IMR-90 (cell line): ENCODE data around the gene BLOC1S5. TPM values are rescaled to one million over a fixed set of nuclear protein-coding genes. Genes with fewer than 3 reads are reported as not detected.
"Not testable (repeated sequence)": the region's sequence is repeated elsewhere in the genome, so short reads cannot be mapped to it uniquely, and the experiment has no call there.

Experiments
- ATAC-seq: fragments of 200-7000 bp; cut with Tn5 transposase; 2 replicates; pipeline ENCODE4 v1.9.1; 2020; ENCODE audit warnings: low read depth, mild to moderate bottlenecking, moderate library complexity
- BruUV-seq: library from RNA; stranded (reverse); fragments of 400-500 nt; replicated peaks from 2 replicates; lab custom pipeline; 2021; lab: Mats Ljungman, UMichigan
- CTCF ChIA-PET: fragments of 300-600 bp; formaldehyde crosslinking; extraction: SDS; loops from one replicate; lab custom pipeline; 2021; ENCODE audit warnings: antibody characterized with exemption; lab: Yijun Ruan, JAX
- POLR2A ChIA-PET: fragments of 300-600 bp; sonication (Branson Sonifier 250); formaldehyde crosslinking; loops from one replicate; lab custom pipeline; 2022; ENCODE audit warnings: antibody characterized with exemption; ENCODE audit not compliant: unreplicated experiment; lab: Charles Lee
- DNase-seq: peaks from one replicate; pipeline ENCODE4 v3.0.0; 2013
- H2AFZ ChIP-seq: replicated peaks from 2 replicates; pipeline ENCODE3; 2013; ENCODE audit warnings: low read length, mild to moderate bottlenecking; ENCODE audit not compliant: poor library complexity
- H2AK5ac ChIP-seq: 2 replicates; pipeline ENCODE4 v1.6.1; 2013; ENCODE audit warnings: low read depth, low read length, inconsistent platforms
- H2AK9ac ChIP-seq: replicated peaks from 2 replicates; pipeline ENCODE3; 2013; ENCODE audit warnings: mild to moderate bottlenecking, low read depth, low read length, moderate library complexity; ENCODE audit not compliant: poor library complexity
- H2BK120ac ChIP-seq: 2 replicates; pipeline ENCODE4 v1.6.1; 2013; ENCODE audit warnings: low read depth, low read length, inconsistent platforms
- H2BK15ac ChIP-seq: 3 replicates; pipeline ENCODE4 v1.6.1; 2013; ENCODE audit warnings: low read depth, low read length, inconsistent platforms
- H2BK20ac ChIP-seq: 2 replicates; pipeline ENCODE4 v1.6.1; 2013; ENCODE audit warnings: low read depth, mild to moderate bottlenecking, inconsistent platforms, low read length, moderate library complexity
- H2BK5ac ChIP-seq: 2 replicates; pipeline ENCODE4 v1.6.1; 2013; ENCODE audit warnings: mild to moderate bottlenecking, low read depth, low read length, inconsistent platforms; ENCODE audit not compliant: poor library complexity, severe bottlenecking
- H3K14ac ChIP-seq: replicated peaks from 2 replicates; pipeline ENCODE4 v1.6.1; 2013; ENCODE audit warnings: low read depth, low read length, inconsistent platforms
- H3K18ac ChIP-seq: 2 replicates; pipeline ENCODE4 v1.6.1; 2013; ENCODE audit warnings: low read depth, low read length, control low read depth
- H3K23ac ChIP-seq: 2 replicates; pipeline ENCODE4 v1.6.1; 2013; ENCODE audit warnings: low read depth, low read length, inconsistent platforms
- H3K27ac ChIP-seq: 2 replicates; pipeline ENCODE4 v1.5.1; 2013; ENCODE audit warnings: mild to moderate bottlenecking, control low read depth, low read length; ENCODE audit not compliant: insufficient read depth
- H3K27me3 ChIP-seq: 2 replicates; pipeline ENCODE4 v1.6.1; 2013; ENCODE audit warnings: low read length; ENCODE audit not compliant: control insufficient read depth, insufficient read depth
- H3K36me3 ChIP-seq: 2 replicates; pipeline ENCODE4 v1.6.1; 2013; ENCODE audit warnings: low read length, mixed read lengths; ENCODE audit not compliant: control insufficient read depth, insufficient read depth
- H3K4ac ChIP-seq: 2 replicates; pipeline ENCODE4 v1.6.1; 2013; ENCODE audit warnings: low read depth, low read length, inconsistent platforms
- H3K4me1 ChIP-seq: 2 replicates; pipeline ENCODE4 v1.6.1; 2013; ENCODE audit warnings: low read length, mixed read lengths; ENCODE audit not compliant: control insufficient read depth, insufficient read depth
- H3K4me2 ChIP-seq: 2 replicates; pipeline ENCODE4 v1.6.1; 2013; ENCODE audit warnings: low read depth, mild to moderate bottlenecking, control low read depth, low read length, moderate library complexity
- H3K4me3 ChIP-seq: 2 replicates; pipeline ENCODE4 v1.5.1; 2013; ENCODE audit warnings: low read depth, mild to moderate bottlenecking, control low read depth, low read length, moderate library complexity; ENCODE audit not compliant: insufficient read depth
- H3K56ac ChIP-seq: 2 replicates; pipeline ENCODE4 v1.6.1; 2013; ENCODE audit warnings: low read length, inconsistent platforms; ENCODE audit not compliant: insufficient read depth; ENCODE audit errors: extremely low read depth
- H3K79me1 ChIP-seq, 2 experiments: 2 replicates each; pipeline ENCODE4 v1.6.1; 2013; ENCODE audit warnings: low read length in 2 of 2, inconsistent platforms in 1 of 2, low read depth in 1 of 2
- H3K9ac ChIP-seq: 2 replicates; pipeline ENCODE4 v1.6.1; 2013; ENCODE audit warnings: low read depth, low read length, control low read depth
- H3K9me1 ChIP-seq: 2 replicates; pipeline ENCODE4 v1.6.1; 2013; ENCODE audit warnings: low read length, inconsistent platforms; ENCODE audit not compliant: insufficient read depth
- H3K9me3 ChIP-seq: 2 replicates; pipeline ENCODE4 v1.6.1; 2013; ENCODE audit warnings: low read length; ENCODE audit not compliant: control insufficient read depth, insufficient read depth
- H4K20me1 ChIP-seq: 2 replicates; pipeline ENCODE4 v1.6.1; 2013; ENCODE audit warnings: low read length, inconsistent platforms; ENCODE audit not compliant: insufficient read depth
- H4K5ac ChIP-seq: 2 replicates; pipeline ENCODE4 v1.6.1; 2013; ENCODE audit warnings: mild to moderate bottlenecking, low read depth, low read length, control low read depth
- H4K8ac ChIP-seq, 2 experiments: 2 replicates each; pipeline ENCODE4 v1.6.1; 2013; ENCODE audit warnings: low read depth in 2 of 2, low read length in 2 of 2, control low read depth in 1 of 2, inconsistent platforms in 1 of 2
- H4K91ac ChIP-seq: 2 replicates; pipeline ENCODE4 v1.6.1; 2013; ENCODE audit warnings: low read depth, low read length, inconsistent platforms; ENCODE audit not compliant: insufficient read depth
- FOS ChIP-seq: fragments of 150-350 bp; IDR thresholded peaks from 2 replicates; pipeline ENCODE4 v1.6.1; 2016; ENCODE audit warnings: low read depth, low read length
- MXI1 ChIP-seq: IDR thresholded peaks from 2 replicates; pipeline ENCODE4 v1.6.1; 2012; ENCODE audit warnings: low read depth, mild to moderate bottlenecking, low read length, moderate library complexity, borderline replicate concordance
- NFE2L2 ChIP-seq: fragments of 150-350 bp; IDR thresholded peaks from 2 replicates; pipeline ENCODE4 v1.6.1; 2016; ENCODE audit warnings: low read depth, mild to moderate bottlenecking, low read length
- RCOR1 ChIP-seq: IDR thresholded peaks from 2 replicates; pipeline ENCODE4 v1.6.1; 2012; ENCODE audit warnings: mild to moderate bottlenecking, low read length, improper control_type of control experiment; ENCODE audit not compliant: insufficient replicate concordance
- WGBS, 2 experiments: methylation state at CpG; one replicate each; pipeline versions ENCODE4 v1.1.5 to v1.1.7; 2013; ENCODE audit warnings: missing lambda C conversion rate in 2 of 2; ENCODE audit not compliant: insufficient read length in 1 of 2; ENCODE audit errors: extremely low coverage in 2 of 2; 5-methylcytosine and 5-hydroxymethylcytosine counted together
- dilution Hi-C: fragments of 300-500 bp; cut with HindIII; formaldehyde crosslinking; loops from one replicate; pipeline ENCODE4 v1.14.3; 2018; ENCODE audit warnings: low sequenced_read_pairs; ENCODE audit not compliant: unreplicated experiment
- in situ Hi-C: fragments of 300-500 bp; cut with MboI; formaldehyde crosslinking; loops from 3 replicates; pipeline ENCODE4 v1.14.3; 2019; ENCODE audit warnings: low sequenced_read_pairs, inconsistent platforms, mixed read lengths
- intact Hi-C: fragments of 100-400 bp; cut with micrococcal nuclease; formaldehyde crosslinking; loops from 2 replicates; pipeline ENCODE4 v1.10.0; 2022
- polyA plus RNA-seq, 3 experiments: library from polyadenylated mRNA; depleted of rRNA; stranded (reverse); fragments of >200 nt; gene quantifications; 2 replicates each; pipeline ENCODE4 v1.2.3, GENCODE V29; 2012; ENCODE audit warnings: low replicate concordance in 1 of 3
- total RNA-seq: library from RNA; depleted of rRNA; stranded (reverse); fragments of >200 nt; gene quantifications from 2 replicates; pipeline ENCODE4 v1.2.3, GENCODE V29; 2012

The BLOC1S5 gene
- total and polyA plus RNA-seq, 2 of the 4 experiments (the other 2 are of a cell fraction): 4.8 to 17.2 TPM

- no peak overlapping the region for H3K14ac ChIP-seq
- H3K4ac ChIP-seq: no peak overlapping the region
- H3K36me3 ChIP-seq: no peaks in the 10 kb centered on the region; the same call in 1 of the 2 replicates
- H3K56ac ChIP-seq: no peak overlapping the region
- dilution Hi-C loops (no loop called here), intact Hi-C loops (no loop called here), in situ Hi-C loops (no loop called here)
- no peaks in the 10 kb centered on the region for H3K27me3 ChIP-seq
- BruUV-seq: no TSS peak
- no peak overlapping the region for H3K18ac ChIP-seq
- H4K8ac ChIP-seq: no peak overlapping the region
- ChIA-PET POLR2A (no interaction called here), CTCF (no interaction called here)
- no peak overlapping the region for H3K9ac ChIP-seq
- H4K5ac ChIP-seq: no peak overlapping the region
- H2AK5ac ChIP-seq: no peak overlapping the region
- no peak overlapping the region for H4K91ac ChIP-seq
- H3K4me3 ChIP-seq: no peak overlapping the region
- no peak overlapping the region for H3K27ac ChIP-seq
- TF ChIP-seq FOS (peak; percentile 6; the same call in 1 of the 2 replicates), MXI1 (no peak), RCOR1 (no peak), NFE2L2 (no peak)
- no peaks in the 10 kb centered on the region for H4K20me1 ChIP-seq
- no peak overlapping the region for H2BK120ac ChIP-seq
- WGBS, 2 experiments: no CpG with 5 or more reads among the region's 3 CpGs
- ATAC-seq: no peak
- no peak overlapping the region for H2BK15ac ChIP-seq
- H3K4me1 ChIP-seq: no peaks in the 10 kb centered on the region
- DNase-seq: peak; percentile 35
- no peak overlapping the region for H3K23ac ChIP-seq
- H2AFZ ChIP-seq: no peak overlapping the region
- H3K79me1 ChIP-seq: no peaks in the 10 kb centered on the region; a peak in 2 of 4 replicates
- no peaks in the 10 kb centered on the region for H3K9me3 ChIP-seq
- no peak overlapping the region for H3K4me2 ChIP-seq
- H2BK20ac ChIP-seq: no peak overlapping the region
- H2BK5ac ChIP-seq: no peak overlapping the region
- no peaks in the 10 kb centered on the region for H3K9me1 ChIP-seq
- no peak overlapping the region for H2AK9ac ChIP-seq
Observed at GRCh38 chr6:8047541-8048292, 16.5 kb downstream of the BLOC1S5 start.

- H4K8ac ChIP-seq, H3K27me3 ChIP-seq, H3K79me1 ChIP-seq, H2BK20ac ChIP-seq, H3K36me3 ChIP-seq, H2BK15ac ChIP-seq, H4K20me1 ChIP-seq, ATAC-seq, H3K23ac ChIP-seq, BruUV-seq, H3K14ac ChIP-seq, H3K18ac ChIP-seq, H3K56ac ChIP-seq, DNase-seq, intact Hi-C loops, in situ Hi-C loops, H2BK5ac ChIP-seq, H2AFZ ChIP-seq, H3K9me3 ChIP-seq, CTCF ChIA-PET, H2BK120ac ChIP-seq, POLR2A ChIA-PET, H3K4me3 ChIP-seq, H3K4me1 ChIP-seq, dilution Hi-C loops, H3K4me2 ChIP-seq, H4K5ac ChIP-seq, H2AK9ac ChIP-seq, H3K9me1 ChIP-seq, H3K4ac ChIP-seq, H2AK5ac ChIP-seq, H4K91ac ChIP-seq, H3K9ac ChIP-seq, H3K27ac ChIP-seq: not testable (repeated sequence)
- no CpG with 5 or more reads among the region's 4 CpGs for WGBS, 2 experiments
Observed at GRCh38 chr6:8045769-8046168, 18.4 kb downstream of the BLOC1S5 start.
